ENCODE results near the gene MMP23B. TPM values are rescaled to one million over a fixed set of nuclear protein-coding genes. Genes with fewer than 3 reads are reported as not detected.

The MMP23B gene
- total and polyA plus RNA-seq, 2 experiments from 2014 or later = 15.8 to 16.2 TPM

- TF ChIP-seq ZNF462 (CRISPR knock-in tag; IDR thresholded peaks at IDR 0.05) = no peak
- TF ChIP-seq REST (IDR thresholded peaks at IDR 0.05; ENCODE audit: unreplicated experiment) = no peak
These were observed 33.3 kb upstream of the MMP23B start (continued) for GRCh38 chr1:1598720-1599029.

- Mint-ChIP-seq H3K36me3 (ENCODE audit: low read depth) (no peaks in the 10 kb centered on the region), H3K4me1 (peaks cover 11% of the 10 kb centered on the region; the same call in 2 of the 3 replicates), H3K27me3 (ENCODE audit: insufficient read depth, low read depth, poor library complexity) (peaks cover 41% of the 10 kb centered on the region), H3K4me3 (peak overlapping the region; percentile 78), H3K27ac (no peak overlapping the region), H3K9me3 (no peaks in the 10 kb centered on the region)
- Histone ChIP-seq H3K4me1 (ENCODE audit: insufficient read depth) (no peaks in the 10 kb centered on the region; the same call in 1 of the 2 replicates), H3K79me2 (replicated peaks; ENCODE audit: insufficient read depth) (no peaks in the 10 kb centered on the region), H3K9me2 (ENCODE audit: insufficient read depth) (no peaks in the 10 kb centered on the region), H3K4me3 (peak overlapping the region; percentile 52), H3K27ac (ENCODE audit: low read depth) (no peak overlapping the region), H3K27me3 (ENCODE audit: insufficient read depth) (peaks cover 34% of the 10 kb centered on the region), H3F3A (replicated peaks; ENCODE audit: low read depth) (peaks cover 5% of the 10 kb centered on the region; the same call in 1 of the 2 replicates), H2AFZ (peak overlapping the region; percentile 87; the same call in 1 of the 2 replicates), H3K36me3 (ENCODE audit: insufficient read depth) (no peaks in the 10 kb centered on the region), H4K20me1 (replicated peaks; ENCODE audit: insufficient read depth) (no peaks in the 10 kb centered on the region), H3K4me2 (peak overlapping the region; percentile 74)
- DNase-seq (ENCODE audit: low spot score) = peak; percentile 78
- peak; percentile 27 for ATAC-seq
- TF ChIP-seq REST (IDR thresholded peaks at IDR 0.05; ENCODE audit: unreplicated experiment) = no peak
- no peak for TF ChIP-seq ZNF114 (CRISPR knock-in tag; IDR thresholded peaks at IDR 0.05)
- TF ChIP-seq ZNF331 (CRISPR knock-in tag; IDR thresholded peaks at IDR 0.05; ENCODE audit: low read depth) = no peak
- TF ChIP-seq EZH2 (IDR thresholded peaks at IDR 0.05; ENCODE audit: low read depth, unreplicated experiment) = no peak
- no peak for TF ChIP-seq EZH2phosphoT487 (IDR thresholded peaks at IDR 0.05; ENCODE audit: unreplicated experiment)
- peak; percentile 38 to 67; a peak in 2 of 4 replicates for TF ChIP-seq CTCF (conservative IDR thresholded peaks at IDR 0.05; ENCODE audit: low read depth in 2 of 2)
These were observed 32.7 kb upstream of the MMP23B start for GRCh38 chr1:1599030-1599934.

Data from GM23338 (cell line).